Measurements from ENCODE around the gene ZC3H11A.
A peak's percentile ranks its signal among the peaks of the same experiment; 100 is the strongest.
"Not testable (repeated sequence)": the region's sequence is repeated elsewhere in the genome, so short reads cannot be mapped to it uniquely, and the experiment has no call there.

The ZC3H11A gene

GRCh38 chr1:203795441-203796235 is at the start of gene ZC3H11A, which contains the start of gene ZBED6:
Gene ZC3H11A (plus strand): TSS chr1:203795623. CDS start chr1:203817071, 21,448 bp downstream.
Gene ZBED6 (plus strand): TSS chr1:203795623. CDS start chr1:203797523, 1,900 bp downstream.
- peak; percentile 96 for DNase-seq (ENCODE audit: low read depth)
- in situ Hi-C loops (cut with HindIII; ENCODE audit: low sequenced_read_pairs): loop anchor here (5.0 kb wide), 1 partner anchor 68 kb away; no protein-coding TSS in a partner anchor
- H3K4me3 ChIP-seq (ENCODE audit: low read depth, low read length): peak within 1 kb of the TSS; percentile 58
- TF ChIP-seq, protein P1, sequence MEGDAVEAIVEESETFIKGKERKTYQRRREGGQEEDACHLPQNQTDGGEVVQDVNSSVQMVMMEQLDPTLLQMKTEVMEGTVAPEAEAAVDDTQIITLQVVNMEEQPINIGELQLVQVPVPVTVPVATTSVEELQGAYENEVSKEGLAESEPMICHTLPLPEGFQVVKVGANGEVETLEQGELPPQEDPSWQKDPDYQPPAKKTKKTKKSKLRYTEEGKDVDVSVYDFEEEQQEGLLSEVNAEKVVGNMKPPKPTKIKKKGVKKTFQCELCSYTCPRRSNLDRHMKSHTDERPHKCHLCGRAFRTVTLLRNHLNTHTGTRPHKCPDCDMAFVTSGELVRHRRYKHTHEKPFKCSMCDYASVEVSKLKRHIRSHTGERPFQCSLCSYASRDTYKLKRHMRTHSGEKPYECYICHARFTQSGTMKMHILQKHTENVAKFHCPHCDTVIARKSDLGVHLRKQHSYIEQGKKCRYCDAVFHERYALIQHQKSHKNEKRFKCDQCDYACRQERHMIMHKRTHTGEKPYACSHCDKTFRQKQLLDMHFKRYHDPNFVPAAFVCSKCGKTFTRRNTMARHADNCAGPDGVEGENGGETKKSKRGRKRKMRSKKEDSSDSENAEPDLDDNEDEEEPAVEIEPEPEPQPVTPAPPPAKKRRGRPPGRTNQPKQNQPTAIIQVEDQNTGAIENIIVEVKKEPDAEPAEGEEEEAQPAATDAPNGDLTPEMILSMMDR (IDR thresholded peaks at IDR 0.05; ENCODE audit: low read depth, low read length, missing control alignments): no peak

- TF ChIP-seq, protein P1 (IDR thresholded peaks at IDR 0.05; ENCODE audit: low read depth, low read length, missing control alignments): no peak
- DNase-seq (ENCODE audit: low read depth): no peak
- H3K4me3 ChIP-seq (ENCODE audit: low read depth, low read length): no peak overlapping the region
- in situ Hi-C loops (cut with HindIII; ENCODE audit: low sequenced_read_pairs): loop anchor here (5.0 kb wide), 1 partner anchor 46 kb away; no protein-coding TSS in a partner anchor
Observed at GRCh38 chr1:203746281-203746680, 49.1 kb upstream of the ZC3H11A start.

GRCh38 chr1:203751051-203751450 is 44.4 kb upstream of the ZC3H11A start:
- H3K4me3 ChIP-seq (ENCODE audit: low read depth, low read length): no peak overlapping the region
- TF ChIP-seq, protein P1 (IDR thresholded peaks at IDR 0.05; ENCODE audit: low read depth, low read length, missing control alignments): no peak
- in situ Hi-C loops (cut with HindIII; ENCODE audit: low sequenced_read_pairs): no loop called here

GRCh38 chr1:203751618-203752361 is 43.6 kb upstream of the ZC3H11A start:
- in situ Hi-C loops (cut with HindIII; ENCODE audit: low sequenced_read_pairs); DNase-seq (ENCODE audit: low read depth); H3K4me3 ChIP-seq (ENCODE audit: low read depth, low read length): not testable (repeated sequence)

More at GRCh38 chr1:203751051-203751450, 44.4 kb upstream of the ZC3H11A start:
- DNase-seq (ENCODE audit: low read depth): no peak

DNA sequence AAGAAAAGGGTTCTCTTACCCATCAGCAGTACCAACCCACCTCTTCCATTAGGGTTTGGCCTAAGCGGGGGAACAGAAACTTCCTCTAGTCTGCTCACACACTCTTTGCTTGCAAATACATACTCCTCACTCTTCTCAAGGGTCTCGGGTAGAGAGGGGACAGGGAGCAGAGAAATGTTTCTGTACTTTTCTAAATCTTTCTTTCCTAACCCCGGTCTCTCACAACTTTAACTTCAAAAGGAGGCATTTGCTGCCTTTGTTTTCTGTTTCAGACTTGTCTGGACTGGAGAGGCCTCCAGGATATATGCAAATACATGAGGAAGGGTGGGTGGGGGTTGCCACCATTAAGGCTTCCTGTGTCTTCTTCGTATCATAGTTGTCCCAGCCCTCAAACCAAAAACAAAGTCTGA is 41.0 kb upstream of the ZC3H11A start:
- H3K4me3 ChIP-seq (ENCODE audit: low read depth, low read length): no peak overlapping the region
- in situ Hi-C loops (cut with HindIII; ENCODE audit: low sequenced_read_pairs): no loop called here
- TF ChIP-seq, protein P1 (IDR thresholded peaks at IDR 0.05; ENCODE audit: low read depth, low read length, missing control alignments): no peak
- DNase-seq (ENCODE audit: low read depth): no peak

DNA sequence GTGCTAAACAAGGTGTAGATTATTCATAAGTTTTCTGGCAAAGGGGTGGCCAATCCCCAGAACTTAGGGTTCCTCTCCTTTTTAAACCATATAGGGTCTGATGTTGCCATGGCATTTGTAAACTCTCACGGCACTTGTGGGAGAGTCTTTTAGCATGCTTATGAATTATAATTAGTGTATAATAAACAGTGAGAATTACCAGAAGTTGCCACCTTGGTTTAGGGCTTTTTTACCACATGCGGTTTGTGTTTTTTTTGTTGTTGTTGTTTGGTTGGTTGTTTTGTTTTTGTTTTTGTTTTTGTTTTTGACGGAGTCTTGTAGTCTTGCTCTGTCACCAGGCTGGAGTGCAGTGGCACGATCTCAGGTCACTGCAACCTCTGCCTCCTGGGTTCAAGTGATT is 39.4 kb upstream of the ZC3H11A start:
- H3K4me3 ChIP-seq (ENCODE audit: low read depth, low read length): no peak overlapping the region
- TF ChIP-seq, protein P1 (IDR thresholded peaks at IDR 0.05; ENCODE audit: low read depth, low read length, missing control alignments): no peak
- in situ Hi-C loops (cut with HindIII; ENCODE audit: low sequenced_read_pairs): no loop called here
- DNase-seq (ENCODE audit: low read depth): no peak

DNA sequence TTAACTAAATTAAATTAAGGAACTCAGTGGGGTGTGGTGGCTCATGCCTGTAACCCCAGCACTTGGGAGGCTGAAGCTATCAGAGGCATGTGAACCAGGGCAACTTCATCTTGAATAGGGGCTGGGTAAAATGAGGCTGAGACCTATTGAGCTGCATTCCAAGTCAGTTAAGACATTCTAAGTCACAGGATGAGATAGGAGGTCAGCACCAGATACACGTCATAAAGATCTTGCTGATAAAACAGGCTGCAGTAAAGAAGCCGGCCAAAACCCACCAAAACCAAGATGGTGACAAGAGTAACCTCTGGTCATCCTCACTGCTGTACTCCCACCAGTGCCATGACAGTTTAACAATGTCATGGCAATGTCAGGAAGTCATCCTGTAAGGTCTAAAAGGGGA is 36.7 kb upstream of the ZC3H11A start:
- H3K4me3 ChIP-seq (ENCODE audit: low read depth, low read length); in situ Hi-C loops (cut with HindIII; ENCODE audit: low sequenced_read_pairs); DNase-seq (ENCODE audit: low read depth): not testable (repeated sequence)
